GM10266 (cell line): ENCODE data around the gene HELLS.

Experiments used
- DNase-seq: peaks from one replicate; pipeline ENCODE4 v3.0.0; 2012; ENCODE audit errors: extremely low spot score
- TF ChIP-seq, protein P1 (sequence below): IDR thresholded peaks from 2 replicates; pipeline ENCODE4 v1.5.1; 2012; ENCODE audit warnings: mild to moderate bottlenecking, low read depth; ENCODE audit not compliant: control insufficient read depth, insufficient read depth; ENCODE audit errors: missing control alignments

The HELLS gene

DNA sequence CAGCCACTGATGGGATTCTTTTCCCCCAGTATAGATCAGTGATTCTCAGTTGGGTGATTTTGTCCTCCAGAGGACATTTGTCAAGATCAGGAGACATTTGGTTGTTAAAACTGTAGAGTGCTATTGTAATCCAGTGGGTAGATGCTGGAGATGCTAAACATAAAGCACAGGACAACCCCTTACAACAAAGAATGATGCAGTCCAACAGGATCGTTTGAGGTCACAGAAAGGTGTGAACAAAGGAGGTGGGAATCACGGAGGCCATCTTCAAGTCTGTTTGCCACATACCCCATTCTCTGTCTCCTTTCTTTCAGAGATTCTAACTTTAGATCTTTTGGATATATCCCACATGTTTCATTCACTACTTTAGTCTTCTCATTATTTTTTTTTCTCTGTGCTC, 69.0 kb downstream of the HELLS start:
- TF ChIP-seq, protein P1, sequence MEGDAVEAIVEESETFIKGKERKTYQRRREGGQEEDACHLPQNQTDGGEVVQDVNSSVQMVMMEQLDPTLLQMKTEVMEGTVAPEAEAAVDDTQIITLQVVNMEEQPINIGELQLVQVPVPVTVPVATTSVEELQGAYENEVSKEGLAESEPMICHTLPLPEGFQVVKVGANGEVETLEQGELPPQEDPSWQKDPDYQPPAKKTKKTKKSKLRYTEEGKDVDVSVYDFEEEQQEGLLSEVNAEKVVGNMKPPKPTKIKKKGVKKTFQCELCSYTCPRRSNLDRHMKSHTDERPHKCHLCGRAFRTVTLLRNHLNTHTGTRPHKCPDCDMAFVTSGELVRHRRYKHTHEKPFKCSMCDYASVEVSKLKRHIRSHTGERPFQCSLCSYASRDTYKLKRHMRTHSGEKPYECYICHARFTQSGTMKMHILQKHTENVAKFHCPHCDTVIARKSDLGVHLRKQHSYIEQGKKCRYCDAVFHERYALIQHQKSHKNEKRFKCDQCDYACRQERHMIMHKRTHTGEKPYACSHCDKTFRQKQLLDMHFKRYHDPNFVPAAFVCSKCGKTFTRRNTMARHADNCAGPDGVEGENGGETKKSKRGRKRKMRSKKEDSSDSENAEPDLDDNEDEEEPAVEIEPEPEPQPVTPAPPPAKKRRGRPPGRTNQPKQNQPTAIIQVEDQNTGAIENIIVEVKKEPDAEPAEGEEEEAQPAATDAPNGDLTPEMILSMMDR, result no peak
- DNase-seq, result no peak

DNA sequence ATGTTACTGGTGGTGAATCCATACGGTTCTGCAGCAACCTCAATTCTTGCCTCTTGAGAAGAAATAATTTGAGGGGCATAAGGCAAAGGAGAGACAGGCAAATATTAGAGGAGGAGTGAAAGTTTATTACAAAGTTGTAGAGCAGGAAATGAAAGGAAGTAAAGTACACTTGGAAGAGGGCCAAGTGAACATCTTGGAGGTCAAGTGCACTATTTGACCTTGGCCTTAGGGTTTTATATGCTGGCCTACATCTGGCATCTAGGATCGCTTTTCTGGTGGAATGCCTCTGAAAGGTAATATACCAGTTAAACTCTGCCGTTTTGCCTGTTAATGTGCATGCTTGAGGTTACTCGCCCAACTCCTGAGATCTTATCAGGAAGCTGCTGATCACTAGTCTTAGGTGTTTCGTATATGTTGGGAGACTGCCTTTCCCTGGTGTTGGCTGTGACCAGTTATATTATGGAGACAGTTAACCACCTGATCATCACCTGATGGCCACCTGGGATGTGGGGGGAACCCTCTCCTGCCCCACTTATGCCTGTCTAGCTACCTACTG, 71.9 kb downstream of the HELLS start:
- TF ChIP-seq, protein P1, result no peak
- DNase-seq, result no peak

DNA sequence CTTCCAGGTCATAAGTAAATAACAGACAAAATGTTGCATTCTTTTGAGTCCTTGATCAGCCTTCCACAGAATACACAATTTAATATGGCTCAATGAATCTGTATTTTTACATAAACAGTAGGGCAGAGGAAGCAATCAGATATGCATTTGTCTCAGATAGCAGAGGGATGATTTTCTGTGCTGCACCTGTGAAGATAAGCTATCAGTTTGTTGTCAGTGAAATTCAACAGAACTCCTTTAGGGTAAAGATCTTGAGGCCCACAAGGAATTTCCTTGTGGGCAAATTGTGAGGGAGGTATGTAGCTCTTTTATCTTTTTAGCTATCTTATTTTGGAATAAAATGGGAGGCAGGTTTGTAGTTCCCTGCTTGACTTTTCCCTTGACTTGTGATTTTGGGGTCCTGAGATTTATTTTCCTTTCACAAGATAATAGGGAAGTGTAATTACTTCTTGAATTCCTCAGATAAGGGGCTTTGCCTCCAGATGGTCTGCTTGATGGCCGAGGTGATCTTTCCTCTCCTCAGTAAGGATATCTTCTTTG, 77.1 kb downstream of the HELLS start:
- TF ChIP-seq, protein P1, result no peak
- no peak for DNase-seq

DNA sequence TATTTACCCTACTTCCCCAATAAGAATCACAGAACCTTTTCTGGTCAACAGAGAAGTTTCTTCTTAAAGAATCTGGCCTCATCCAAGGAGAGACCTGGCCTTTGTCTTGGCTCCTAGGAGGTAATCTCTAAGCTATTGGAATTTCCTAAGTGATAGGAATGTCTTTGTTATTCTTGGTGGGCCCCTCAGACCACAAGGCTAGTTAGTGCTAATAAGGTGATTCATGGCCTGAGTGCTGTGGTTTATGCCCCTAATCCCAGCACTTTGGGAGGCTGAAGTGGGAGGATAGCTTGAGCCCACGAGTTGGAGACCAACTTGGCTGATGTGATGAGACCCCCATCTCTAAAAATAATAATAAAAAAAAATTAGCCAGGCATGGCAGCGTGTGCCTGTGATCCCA, 78.0 kb downstream of the HELLS start:
- no peak for DNase-seq
- TF ChIP-seq, protein P1, result no peak

DNA sequence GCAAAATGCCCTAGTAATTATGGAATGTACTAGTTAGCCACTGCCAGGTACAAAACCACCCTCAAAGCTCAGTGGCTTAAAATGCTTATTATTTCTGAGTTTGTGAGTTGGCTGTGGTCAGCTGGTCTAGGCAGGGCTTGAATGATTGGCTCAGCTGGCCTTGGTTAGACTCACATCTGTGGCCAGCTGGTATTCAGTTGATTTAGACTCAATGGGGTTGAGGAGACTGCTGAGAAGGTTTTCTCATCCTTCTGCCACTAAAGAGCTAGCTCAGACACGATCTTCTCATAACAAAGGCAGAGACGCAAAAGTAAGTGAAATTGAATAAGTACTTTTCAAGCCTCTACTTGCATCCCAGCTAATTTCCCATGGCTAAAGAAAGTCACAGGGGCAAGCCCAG, 80.9 kb downstream of the HELLS start:
- TF ChIP-seq, protein P1, result no peak
- DNase-seq, result no peak

DNA sequence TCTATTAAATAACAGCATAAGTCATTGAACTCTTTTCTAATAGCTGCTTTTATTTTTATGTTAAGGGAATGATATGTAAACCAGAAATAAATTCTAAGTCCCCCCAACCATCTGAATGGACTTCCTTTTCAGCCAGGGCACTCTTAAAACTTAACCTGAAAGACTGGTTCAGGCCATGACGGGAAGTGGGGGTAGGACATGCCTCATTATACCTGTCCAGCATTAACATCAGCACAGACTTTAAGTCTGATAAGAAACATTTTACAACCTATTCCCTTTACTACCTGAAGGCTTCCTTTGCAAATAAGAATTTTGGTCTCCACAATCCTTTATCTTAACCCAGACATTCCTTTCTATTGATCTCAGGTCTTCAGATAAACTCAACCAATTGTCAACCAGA, 81.9 kb downstream of the HELLS start:
- no peak for DNase-seq

DNA sequence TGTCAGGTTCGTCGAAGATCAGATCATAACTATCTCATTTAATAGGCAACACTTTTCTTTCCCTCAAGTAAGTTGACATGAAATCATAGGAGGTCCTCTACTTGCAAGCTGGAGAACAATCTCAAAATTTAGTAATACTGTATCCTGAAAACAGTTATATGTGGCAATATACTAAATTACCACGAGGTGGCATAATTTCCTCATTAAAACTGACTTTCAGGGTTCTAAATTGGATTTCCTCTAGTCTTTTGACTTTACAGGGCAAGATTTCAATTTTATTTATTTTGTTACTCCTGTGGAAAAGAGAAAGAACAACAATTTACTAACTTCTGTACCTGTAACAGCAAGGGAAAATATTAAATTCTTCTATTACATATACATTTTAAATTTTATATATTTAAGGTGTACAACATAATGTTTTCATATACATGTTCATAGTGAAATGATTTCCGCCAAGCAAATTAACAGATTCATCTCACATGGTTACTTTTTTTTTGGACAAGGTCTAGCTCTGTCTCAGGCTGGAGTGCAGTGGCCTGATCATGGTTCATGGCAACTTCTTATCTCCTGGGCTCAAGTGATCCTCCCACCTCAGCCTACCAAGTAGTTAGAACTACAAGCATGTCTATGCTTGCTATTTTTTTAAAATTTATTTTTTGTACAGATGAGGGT, 84.6 kb downstream of the HELLS start:
- TF ChIP-seq, protein P1, result peak; percentile 62
- DNase-seq, result peak; percentile 40

More for the DNA sequence above, 81.9 kb downstream of the HELLS start:
- TF ChIP-seq, protein P1, result no peak
